HG03571 (cell line): ENCODE results near the gene WDR77.

Experiments used
- ATAC-seq: cut with Tn5 transposase; IDR thresholded peaks from one replicate; pipeline ENCODE4 v1.9.1; 2021; ENCODE audit not compliant: unreplicated experiment

WDR77 gene

GRCh38 chr1:111439461-111440351, 9.3 kb downstream of the WDR77 start:
- ATAC-seq, result no peak

GRCh38 chr1:111436726-111437125, 12.3 kb downstream of the WDR77 start:
- ATAC-seq, result no peak

- no peak for ATAC-seq
These were observed 24.8 kb downstream of the WDR77 start for GRCh38 chr1:111424281-111424680.

- no peak for ATAC-seq
These were observed 26.3 kb downstream of the WDR77 start for GRCh38 chr1:111422546-111423391.

- no peak for ATAC-seq
These were observed 28.7 kb downstream of the WDR77 start for GRCh38 chr1:111420377-111420776.

GRCh38 chr1:111419037-111419436, 30.0 kb downstream of the WDR77 start:
- no peak for ATAC-seq

GRCh38 chr1:111417755-111418154, 31.3 kb downstream of the WDR77 start:
- no peak for ATAC-seq

GRCh38 chr1:111415461-111415860, 33.6 kb downstream of the WDR77 start:
- ATAC-seq, result no peak

GRCh38 chr1:111414756-111415155, 34.3 kb downstream of the WDR77 start:
- no peak for ATAC-seq

- no peak for ATAC-seq
These were observed 36.2 kb downstream of the WDR77 start for GRCh38 chr1:111412839-111413238.

- ATAC-seq, result no peak
These were observed 41.8 kb downstream of the WDR77 start for GRCh38 chr1:111407301-111407700.

- ATAC-seq, result peak; percentile 81
These were observed 42.7 kb downstream of the WDR77 start for GRCh38 chr1:111406321-111406768.

GRCh38 chr1:111404588-111404987, 44.5 kb downstream of the WDR77 start:
- no peak for ATAC-seq

- ATAC-seq, result no peak
These were observed 47.0 kb downstream of the WDR77 start for GRCh38 chr1:111402083-111402482.

GRCh38 chr1:111399792-111400610, 49.1 kb downstream of the WDR77 start:
- no peak for ATAC-seq

GRCh38 chr1:111392460-111392945, 56.6 kb downstream of the WDR77 start:
- no peak for ATAC-seq

- ATAC-seq, result no peak
These were observed 57.0 kb downstream of the WDR77 start for GRCh38 chr1:111392042-111392441.
